H1 (cell line): ENCODE results near the gene DDR1. TPM values are rescaled to one million over a fixed set of nuclear protein-coding genes. Genes with fewer than 3 reads are reported as not detected.

ENCODE experiments used
- BRCA1 ChIP-seq: IDR thresholded peaks from 2 replicates; pipeline ENCODE4 v1.6.1; 2012; ENCODE audit warnings: low read depth, low read length, improper control_type of control experiment
- NRF1 ChIP-seq: IDR thresholded peaks from 2 replicates; pipeline ENCODE4 v1.6.1; 2011; ENCODE audit warnings: mild to moderate bottlenecking, low read depth, low read length, improper control_type of control experiment
- polyA plus RNA-seq, 7 experiments: library from polyadenylated mRNA; depleted of rRNA in 3 of 7; stranded (reverse) in 5 of 7; unstranded in 2 of 7; fragments of >200 nt in 5 of 7; fragments of 200-250 nt in 2 of 7; gene quantifications; 1 replicate in 5 of 7; 2 replicates in 1 of 7; 4 replicates in 1 of 7; pipeline versions ENCODE4 v1.2.1 to v1.2.3, GENCODE V29; 2011 to 2013; ENCODE audit warnings: missing spikeins in 2 of 7, mixed read lengths in 2 of 7
- total RNA-seq: library from RNA; stranded (reverse); fragmentation: NEBNext Ultra II Directional; extraction: Animal tissue kit (Norgen Biotek cat#: 25700); gene quantifications from 2 replicates; pipeline ENCODE4 v1.2.1, GENCODE V29; 2021
- TF ChIP-seq, protein P1 (sequence below): IDR thresholded peaks from 2 replicates; pipeline ENCODE4 v1.6.1; 2012; ENCODE audit warnings: low read length, inconsistent platforms

DDR1 gene
- total and polyA plus RNA-seq, 2 of the 8 experiments (the other 6 are each of a cell fraction or from before 2014, with no cell fraction given), result 99.4 to 181 TPM

- TF ChIP-seq BRCA1 (no peak), NRF1 (no peak)
- TF ChIP-seq, protein P1, sequence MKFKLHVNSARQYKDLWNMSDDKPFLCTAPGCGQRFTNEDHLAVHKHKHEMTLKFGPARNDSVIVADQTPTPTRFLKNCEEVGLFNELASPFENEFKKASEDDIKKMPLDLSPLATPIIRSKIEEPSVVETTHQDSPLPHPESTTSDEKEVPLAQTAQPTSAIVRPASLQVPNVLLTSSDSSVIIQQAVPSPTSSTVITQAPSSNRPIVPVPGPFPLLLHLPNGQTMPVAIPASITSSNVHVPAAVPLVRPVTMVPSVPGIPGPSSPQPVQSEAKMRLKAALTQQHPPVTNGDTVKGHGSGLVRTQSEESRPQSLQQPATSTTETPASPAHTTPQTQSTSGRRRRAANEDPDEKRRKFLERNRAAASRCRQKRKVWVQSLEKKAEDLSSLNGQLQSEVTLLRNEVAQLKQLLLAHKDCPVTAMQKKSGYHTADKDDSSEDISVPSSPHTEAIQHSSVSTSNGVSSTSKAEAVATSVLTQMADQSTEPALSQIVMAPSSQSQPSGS, result no peak
Observed at GRCh38 chr6:30864325-30864724, 20.0 kb upstream of the DDR1 start (continued).
